Measurements from ENCODE around the gene CASZ1. TPM values are rescaled to one million over a fixed set of nuclear protein-coding genes. Genes with fewer than 3 reads are reported as not detected.

CASZ1 gene
- total RNA-seq, 4 donors from 2014 or later: 140 to 210 (median 169) TPM

GRCh38 chr1:10738061-10739058, 58.1 kb downstream of the CASZ1 start:
- no peak overlapping the region for H3K4me3 ChIP-seq (ENCODE audit: low read depth, poor library complexity, severe bottlenecking)
- TF ChIP-seq POLR2A (IDR thresholded peaks at IDR 0.05): no peak
- TF ChIP-seq, protein P1, sequence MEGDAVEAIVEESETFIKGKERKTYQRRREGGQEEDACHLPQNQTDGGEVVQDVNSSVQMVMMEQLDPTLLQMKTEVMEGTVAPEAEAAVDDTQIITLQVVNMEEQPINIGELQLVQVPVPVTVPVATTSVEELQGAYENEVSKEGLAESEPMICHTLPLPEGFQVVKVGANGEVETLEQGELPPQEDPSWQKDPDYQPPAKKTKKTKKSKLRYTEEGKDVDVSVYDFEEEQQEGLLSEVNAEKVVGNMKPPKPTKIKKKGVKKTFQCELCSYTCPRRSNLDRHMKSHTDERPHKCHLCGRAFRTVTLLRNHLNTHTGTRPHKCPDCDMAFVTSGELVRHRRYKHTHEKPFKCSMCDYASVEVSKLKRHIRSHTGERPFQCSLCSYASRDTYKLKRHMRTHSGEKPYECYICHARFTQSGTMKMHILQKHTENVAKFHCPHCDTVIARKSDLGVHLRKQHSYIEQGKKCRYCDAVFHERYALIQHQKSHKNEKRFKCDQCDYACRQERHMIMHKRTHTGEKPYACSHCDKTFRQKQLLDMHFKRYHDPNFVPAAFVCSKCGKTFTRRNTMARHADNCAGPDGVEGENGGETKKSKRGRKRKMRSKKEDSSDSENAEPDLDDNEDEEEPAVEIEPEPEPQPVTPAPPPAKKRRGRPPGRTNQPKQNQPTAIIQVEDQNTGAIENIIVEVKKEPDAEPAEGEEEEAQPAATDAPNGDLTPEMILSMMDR (IDR thresholded peaks at IDR 0.05): no peak
- intact Hi-C loops (cut with DNase I; ENCODE audit: low total_unique reads): no loop called here
- DNase-seq (ENCODE audit: low spot score in 2 of 2): no peak
- WGBS, 2 donors: 40 to 62% methylated on average over 19 to 21 of the region's 21 CpGs

DNA sequence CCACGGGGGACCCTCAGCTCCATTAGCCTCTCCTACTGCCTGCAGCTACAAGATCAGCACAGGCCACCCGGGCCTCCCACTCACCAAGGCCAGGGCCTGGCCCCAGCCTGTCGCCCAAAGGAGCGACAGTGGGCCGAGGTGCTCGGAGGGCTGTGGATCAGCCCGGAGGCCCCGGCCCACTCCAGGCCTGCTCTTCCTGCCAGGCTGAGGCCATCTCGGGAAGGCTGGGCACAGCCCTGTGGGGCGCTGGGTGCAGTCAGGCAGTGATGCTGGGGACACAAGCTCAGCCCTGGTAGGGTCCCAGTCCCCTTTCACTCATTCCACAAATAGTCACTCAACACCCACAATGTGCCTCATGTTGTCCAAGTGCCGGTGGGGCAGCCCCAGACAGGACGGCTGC, 58.8 kb downstream of the CASZ1 start:
- H3K4me3 ChIP-seq (ENCODE audit: low read depth, poor library complexity, severe bottlenecking): no peak overlapping the region
- TF ChIP-seq POLR2A (IDR thresholded peaks at IDR 0.05): no peak
- TF ChIP-seq, protein P1 (IDR thresholded peaks at IDR 0.05): no peak
- intact Hi-C loops (cut with DNase I; ENCODE audit: low total_unique reads): no loop called here
- WGBS, 2 donors: 83 to 87% methylated on average over 3 to 12 of the region's 12 CpGs
- DNase-seq (ENCODE audit: low spot score in 2 of 2): no peak

- no peak overlapping the region for H3K4me3 ChIP-seq (ENCODE audit: low read depth, poor library complexity, severe bottlenecking)
- intact Hi-C loops (cut with DNase I; ENCODE audit: low total_unique reads): no loop called here
- DNase-seq (ENCODE audit: low spot score in 2 of 2): no peak
- WGBS, 2 donors: 35 to 42% methylated on average over 23 to 27 of the region's 27 CpGs
- TF ChIP-seq, protein P1 (IDR thresholded peaks at IDR 0.05): no peak
- no peak for TF ChIP-seq POLR2A (IDR thresholded peaks at IDR 0.05)
These were observed 59.5 kb downstream of the CASZ1 start for GRCh38 chr1:10736634-10737586.

DNA sequence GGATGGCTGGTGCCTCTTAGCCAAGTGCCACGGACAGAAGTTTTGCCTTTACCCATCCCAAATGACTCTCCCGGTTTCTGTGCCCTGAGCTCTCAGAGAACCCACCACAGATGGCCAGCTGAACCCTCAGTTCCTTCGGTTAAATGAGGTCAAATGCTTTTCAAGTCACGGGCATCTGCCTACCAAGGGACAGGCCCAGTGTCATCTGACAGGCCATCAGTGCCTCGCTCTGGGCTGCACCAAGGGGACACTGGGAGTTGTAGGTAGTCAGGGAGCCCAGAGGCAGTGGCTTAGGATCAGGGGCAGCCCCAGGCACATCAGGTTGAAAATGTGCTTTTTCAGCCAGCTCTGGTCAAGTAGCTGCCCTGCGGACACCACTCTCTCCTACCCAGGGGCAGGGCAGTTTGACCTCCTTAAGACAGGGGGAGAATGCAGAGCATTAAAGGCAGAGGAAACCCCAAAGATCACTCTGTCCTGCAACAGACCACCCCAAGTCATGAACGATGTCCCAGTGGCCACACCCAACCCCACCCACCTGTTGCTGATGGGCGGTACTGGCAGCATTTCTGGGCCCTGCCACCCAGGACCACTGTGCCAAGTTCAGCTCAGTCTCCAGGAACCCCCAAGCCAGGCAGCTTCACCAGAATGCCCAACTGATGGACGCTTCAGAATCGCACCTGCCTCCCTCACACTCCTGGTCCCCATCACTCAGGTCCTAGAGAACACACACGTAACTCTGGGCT, 60.7 kb downstream of the CASZ1 start:
- intact Hi-C loops (cut with DNase I; ENCODE audit: low total_unique reads): no loop called here
- TF ChIP-seq, protein P1 (IDR thresholded peaks at IDR 0.05): no peak
- no peak for TF ChIP-seq POLR2A (IDR thresholded peaks at IDR 0.05)
- WGBS, 2 donors: 50 to 56% methylated on average over 8 to 11 of the region's 11 CpGs
- no peak for DNase-seq (ENCODE audit: low spot score in 2 of 2)
- no peak overlapping the region for H3K4me3 ChIP-seq (ENCODE audit: low read depth, poor library complexity, severe bottlenecking)

DNA sequence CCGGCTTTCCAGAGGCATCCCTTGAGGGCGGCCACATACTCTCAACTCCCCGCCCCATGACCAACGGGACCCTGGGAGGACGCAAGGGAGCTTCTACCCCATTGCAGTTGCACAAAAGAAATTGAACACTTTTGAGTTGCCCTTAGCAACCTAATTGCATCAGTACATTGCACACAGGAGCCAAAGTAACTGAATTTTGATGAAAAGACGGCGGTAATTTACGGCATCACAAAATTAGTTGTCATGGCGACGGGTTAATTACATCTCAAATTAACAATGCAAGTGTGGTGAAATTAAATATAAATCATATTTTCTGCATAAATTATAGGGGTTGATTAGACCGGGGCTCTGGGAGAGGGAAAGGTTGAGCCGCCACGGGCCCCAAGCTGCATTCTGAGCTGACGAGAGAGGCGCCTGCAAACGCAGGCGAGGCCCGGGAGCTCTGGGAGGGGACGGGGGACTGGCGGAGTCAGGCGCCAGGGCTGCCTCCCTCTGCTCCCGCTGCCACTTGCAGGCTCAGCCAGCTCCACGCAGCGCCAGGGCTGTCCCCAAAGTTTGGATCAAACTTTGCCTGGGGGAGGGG, 61.4 kb downstream of the CASZ1 start:
- TF ChIP-seq POLR2A (IDR thresholded peaks at IDR 0.05): no peak
- TF ChIP-seq, protein P1 (IDR thresholded peaks at IDR 0.05): no peak
- 34 to 45% methylated on average over 23 to 24 of the region's 24 CpGs for WGBS, 2 donors
- DNase-seq (ENCODE audit: low spot score in 2 of 2): no peak
- no peak overlapping the region for H3K4me3 ChIP-seq (ENCODE audit: low read depth, poor library complexity, severe bottlenecking)
- intact Hi-C loops (cut with DNase I; ENCODE audit: low total_unique reads): no loop called here

Measured in lower leg skin (tissue), 4 donors.